ENCODE data around the gene LZTS3. TPM values are rescaled to one million over a fixed set of nuclear protein-coding genes. Genes with fewer than 3 reads are reported as not detected.

The LZTS3 gene
- total RNA-seq, 1 donor from 2014 or later: 14.2 TPM

GRCh38 chr20:3171391-3172125, 1.8 kb downstream of the LZTS3 start:
- no peak for DNase-seq (ENCODE audit: low spot score in 2 of 2, unreplicated experiment in 2 of 2)
- peak overlapping the region; percentile 78 for H3K4me3 Mint-ChIP-seq
- peaks cover 31% of the 10 kb centered on the region for H3K27me3 Mint-ChIP-seq (ENCODE audit: low read depth)
- no peak for TF ChIP-seq CTCF (IDR thresholded peaks at IDR 0.05; ENCODE audit: unreplicated experiment)
- H3K4me1 Mint-ChIP-seq: peaks cover 27% of the 10 kb centered on the region
- peaks cover 2% of the 10 kb centered on the region for H3K36me3 Mint-ChIP-seq
- no peak overlapping the region for H3K27ac Mint-ChIP-seq
- no peaks in the 10 kb centered on the region for H3K9me3 Mint-ChIP-seq

- H3K9me3 Mint-ChIP-seq: no peaks in the 10 kb centered on the region
- TF ChIP-seq CTCF (IDR thresholded peaks at IDR 0.05; ENCODE audit: unreplicated experiment): no peak
- H3K27ac Mint-ChIP-seq: peak overlapping the region; percentile 50
- no peak for DNase-seq (ENCODE audit: low spot score in 2 of 2, unreplicated experiment in 2 of 2)
- H3K4me1 Mint-ChIP-seq: peaks cover 13% of the 10 kb centered on the region
- peaks cover 31% of the 10 kb centered on the region for H3K27me3 Mint-ChIP-seq (ENCODE audit: low read depth)
- peaks cover 2% of the 10 kb centered on the region for H3K36me3 Mint-ChIP-seq
- peak overlapping the region; percentile 62 for H3K4me3 Mint-ChIP-seq
These were observed 4.3 kb downstream of the LZTS3 start for GRCh38 chr20:3168829-3169590.

GRCh38 chr20:3168079-3168828, 5.1 kb downstream of the LZTS3 start:
- H3K4me1 Mint-ChIP-seq: peaks cover 13% of the 10 kb centered on the region
- H3K4me3 Mint-ChIP-seq: peak overlapping the region; percentile 62
- H3K9me3 Mint-ChIP-seq: no peaks in the 10 kb centered on the region
- peaks cover 31% of the 10 kb centered on the region for H3K27me3 Mint-ChIP-seq (ENCODE audit: low read depth)
- no peak for TF ChIP-seq CTCF (IDR thresholded peaks at IDR 0.05; ENCODE audit: unreplicated experiment)
- no peak for DNase-seq (ENCODE audit: low spot score in 2 of 2, unreplicated experiment in 2 of 2)
- peak overlapping the region; percentile 50 for H3K27ac Mint-ChIP-seq
- peaks cover 2% of the 10 kb centered on the region for H3K36me3 Mint-ChIP-seq

GRCh38 chr20:3167738-3168078, 5.6 kb downstream of the LZTS3 start:
- Mint-ChIP-seq H3K27ac (no peak overlapping the region), H3K36me3 (peaks cover 2% of the 10 kb centered on the region), H3K9me3 (no peaks in the 10 kb centered on the region), H3K4me1 (peaks cover 13% of the 10 kb centered on the region), H3K27me3 (ENCODE audit: low read depth) (peaks cover 31% of the 10 kb centered on the region), H3K4me3 (peak overlapping the region; percentile 57)
- DNase-seq (ENCODE audit: low spot score in 2 of 2, unreplicated experiment in 2 of 2): no peak
- TF ChIP-seq CTCF (IDR thresholded peaks at IDR 0.05; ENCODE audit: unreplicated experiment): no peak

- no peak overlapping the region for H3K4me3 Mint-ChIP-seq
- peaks cover 8% of the 10 kb centered on the region for H3K4me1 Mint-ChIP-seq
- no peak overlapping the region for H3K27ac Mint-ChIP-seq
- no peaks in the 10 kb centered on the region for H3K9me3 Mint-ChIP-seq
- DNase-seq (ENCODE audit: low spot score in 2 of 2, unreplicated experiment in 2 of 2): no peak
- H3K36me3 Mint-ChIP-seq: peaks cover 2% of the 10 kb centered on the region
- no peak for TF ChIP-seq CTCF (IDR thresholded peaks at IDR 0.05; ENCODE audit: unreplicated experiment)
- peaks cover 24% of the 10 kb centered on the region for H3K27me3 Mint-ChIP-seq (ENCODE audit: low read depth)
These were observed 6.4 kb downstream of the LZTS3 start for GRCh38 chr20:3166913-3167342.
